H9 (cell line): ENCODE data around the gene PIK3C2B. TPM values are rescaled to one million over a fixed set of nuclear protein-coding genes. Genes with fewer than 3 reads are reported as not detected.

Source experiments
- DNase-seq: peaks from one replicate; pipeline ENCODE4 v3.0.0-alpha.2; 2017
- H2AFZ ChIP-seq: one replicate; pipeline ENCODE4 v1.6.1; 2013; ENCODE audit warnings: mild to moderate bottlenecking, low read length, control low read depth, moderate library complexity
- H2AK5ac ChIP-seq: 2 replicates; pipeline ENCODE4 v1.6.1; 2013; ENCODE audit warnings: low read length, control low read depth, mixed read lengths; ENCODE audit not compliant: insufficient read length
- H2BK120ac ChIP-seq: one replicate; pipeline ENCODE4 v1.6.1; 2013; ENCODE audit warnings: low read depth, mild to moderate bottlenecking, low read length, control low read depth, inconsistent platforms; ENCODE audit not compliant: poor library complexity, severe bottlenecking
- H2BK12ac ChIP-seq: 2 replicates; pipeline ENCODE4 v1.6.1; 2013; ENCODE audit warnings: low read length, control low read depth, mixed read lengths, low read depth; ENCODE audit not compliant: insufficient read length
- H2BK15ac ChIP-seq: 2 replicates; pipeline ENCODE4 v1.6.1; 2013; ENCODE audit warnings: low read depth, low read length, control low read depth
- H2BK20ac ChIP-seq: one replicate; pipeline ENCODE4 v1.6.1; 2013; ENCODE audit warnings: low read depth, mild to moderate bottlenecking, low read length, control low read depth, inconsistent platforms; ENCODE audit not compliant: poor library complexity, severe bottlenecking
- H2BK5ac ChIP-seq: 2 replicates; pipeline ENCODE4 v1.6.1; 2013; ENCODE audit warnings: low read length, control low read depth, mixed read lengths; ENCODE audit not compliant: insufficient read length
- H3K14ac ChIP-seq: 2 replicates; pipeline ENCODE4 v1.6.1; 2013; ENCODE audit warnings: low read length, control low read depth; ENCODE audit not compliant: insufficient read depth
- H3K18ac ChIP-seq: 2 replicates; pipeline ENCODE4 v1.6.1; 2013; ENCODE audit warnings: low read depth, mild to moderate bottlenecking, mixed read lengths, low read length, control low read depth; ENCODE audit not compliant: insufficient read length
- H3K23ac ChIP-seq: 2 replicates; pipeline ENCODE4 v1.6.1; 2013; ENCODE audit warnings: low read length, control low read depth, mixed read lengths, low read depth; ENCODE audit not compliant: insufficient read length
- H3K23me2 ChIP-seq: 2 replicates; pipeline ENCODE4 v1.6.1; 2013; ENCODE audit warnings: low read depth, mild to moderate bottlenecking, mixed read lengths, low read length, control low read depth; ENCODE audit not compliant: insufficient read length, poor library complexity, severe bottlenecking
- H3K27ac ChIP-seq: 2 replicates; pipeline ENCODE4 v1.5.1; 2013; ENCODE audit warnings: low read length, control low read depth, mixed read lengths, low read depth; ENCODE audit not compliant: insufficient read length
- H3K27me3 ChIP-seq: 2 replicates; pipeline ENCODE4 v1.6.1; 2013; ENCODE audit warnings: low read length, control low read depth, inconsistent platforms; ENCODE audit not compliant: insufficient read depth
- H3K4ac ChIP-seq: 2 replicates; pipeline ENCODE4 v1.6.1; 2013; ENCODE audit warnings: low read depth, mild to moderate bottlenecking, control low read depth, inconsistent platforms, low read length, moderate library complexity
- H3K4me1 ChIP-seq: 2 replicates; pipeline ENCODE4 v1.6.1; 2013; ENCODE audit warnings: low read length, control low read depth, inconsistent platforms; ENCODE audit not compliant: insufficient read depth
- H3K4me2 ChIP-seq: 2 replicates; pipeline ENCODE4 v1.6.1; 2013; ENCODE audit warnings: low read length, control low read depth, mixed read lengths; ENCODE audit not compliant: insufficient read length, insufficient read depth
- H3K56ac ChIP-seq: 2 replicates; pipeline ENCODE4 v1.6.1; 2013; ENCODE audit warnings: low read depth, mild to moderate bottlenecking, mixed read lengths, low read length, control low read depth; ENCODE audit not compliant: insufficient read length
- H3K79me1 ChIP-seq: 2 replicates; pipeline ENCODE4 v1.6.1; 2013; ENCODE audit warnings: low read depth, mild to moderate bottlenecking, moderate library complexity, low read length, control low read depth, inconsistent platforms; ENCODE audit not compliant: insufficient read depth, poor library complexity, severe bottlenecking
- H3K79me2 ChIP-seq: 2 replicates; pipeline ENCODE4 v1.6.1; 2013; ENCODE audit warnings: low read length, control low read depth, inconsistent platforms; ENCODE audit not compliant: insufficient read depth
- H3K9ac ChIP-seq: 2 replicates; pipeline ENCODE4 v1.6.1; 2013; ENCODE audit warnings: low read length, control low read depth, mixed read lengths; ENCODE audit not compliant: insufficient read length; ENCODE audit errors: extremely low read depth
- H3K9me3 ChIP-seq: one replicate; pipeline ENCODE4 v1.6.1; 2013; ENCODE audit warnings: low read depth, low read length, inconsistent platforms; ENCODE audit not compliant: control insufficient read depth
- H3T11ph ChIP-seq: one replicate; pipeline ENCODE4 v1.6.1; 2013; ENCODE audit warnings: mild to moderate bottlenecking, low read length, control low read depth, inconsistent platforms
- H4K20me1 ChIP-seq: one replicate; pipeline ENCODE4 v1.6.1; 2013; ENCODE audit not compliant: control insufficient read depth, insufficient read length, insufficient read depth
- H4K5ac ChIP-seq: 2 replicates; pipeline ENCODE4 v1.6.1; 2013; ENCODE audit warnings: low read depth, mild to moderate bottlenecking, mixed read lengths, low read length, control low read depth; ENCODE audit not compliant: insufficient read length
- H4K8ac ChIP-seq: replicated peaks from 2 replicates; pipeline ENCODE4 v1.6.1; 2013; ENCODE audit warnings: low read length, control low read depth, mixed read lengths, low read depth; ENCODE audit not compliant: insufficient read length
- H4K91ac ChIP-seq: 2 replicates; pipeline ENCODE4 v1.6.1; 2013; ENCODE audit warnings: low read depth, mild to moderate bottlenecking, moderate library complexity, mixed read lengths, low read length, control low read depth; ENCODE audit not compliant: insufficient read length
- H3K27ac Mint-ChIP-seq, 3 experiments: 2 replicates in 2 of 3; 3 replicates in 1 of 3; pipeline ENCODE4 v1.8.0; 2020 to 2021; ENCODE audit warnings: mixed read lengths in 3 of 3, mild to moderate bottlenecking in 1 of 3, moderate library complexity in 1 of 3
- H3K27me3 Mint-ChIP-seq: 2 replicates; pipeline ENCODE4 v1.8.0; 2021; ENCODE audit warnings: low read depth, mild to moderate bottlenecking, moderate library complexity, mixed read lengths
- H3K36me3 Mint-ChIP-seq, 3 experiments: 2 replicates in 2 of 3; 3 replicates in 1 of 3; pipeline ENCODE4 v1.8.0; 2020 to 2021; ENCODE audit warnings: low read depth in 3 of 3, mixed read lengths in 3 of 3; ENCODE audit not compliant: insufficient read depth in 1 of 3
- H3K4me1 Mint-ChIP-seq, 2 experiments: 2 replicates each; pipeline ENCODE4 v1.8.0; 2020; ENCODE audit warnings: mixed read lengths in 2 of 2
- H3K4me3 Mint-ChIP-seq, 2 experiments: 2 replicates in 1 of 2; 3 replicates in 1 of 2; pipeline ENCODE4 v1.8.0; 2020 to 2021; ENCODE audit warnings: mild to moderate bottlenecking in 2 of 2, mixed read lengths in 2 of 2, moderate library complexity in 1 of 2
- H3K9me3 Mint-ChIP-seq, 2 experiments: 2 replicates in 1 of 2; 3 replicates in 1 of 2; pipeline ENCODE4 v1.8.0; 2020; ENCODE audit warnings: mild to moderate bottlenecking in 2 of 2, mixed read lengths in 2 of 2, moderate library complexity in 1 of 2
- CTCF ChIP-seq: fragments of 200-600 bp; sonication (generic); conservative IDR thresholded peaks from 3 replicates; pipeline ENCODE4 v1.8.0; 2021; ENCODE audit warnings: antibody characterized with exemption, mild to moderate bottlenecking
- WGBS: extraction: QIAGEN DNeasy Blood & Tissue Kit; methylation state at CpG from one replicate; pipeline ENCODE4 v1.1.7; 2013; ENCODE audit warnings: missing lambda C conversion rate, low lambda C conversion rate, mixed read lengths; ENCODE audit not compliant: insufficient read length; ENCODE audit errors: extremely low coverage; 5-methylcytosine and 5-hydroxymethylcytosine counted together
- total RNA-seq: library from RNA; stranded (reverse); gene quantifications from 2 replicates; pipeline ENCODE4 v1.2.1, GENCODE V29; 2021

The PIK3C2B gene
- total RNA-seq, 1 experiment from 2014 or later, result 13.1 TPM

GRCh38 chr1:204544321-204544720 lies 49.7 kb upstream of the PIK3C2B start:
- Histone ChIP-seq H4K20me1 (no peaks in the 10 kb centered on the region), H3K4ac (no peak overlapping the region), H3K79me2 (no peaks in the 10 kb centered on the region), H3K56ac (no peak overlapping the region), H2BK12ac (no peak overlapping the region), H2BK120ac (no peak overlapping the region), H3K79me1 (no peaks in the 10 kb centered on the region), H2BK5ac (no peak overlapping the region), H3K14ac (no peak overlapping the region), H3K23ac (no peak overlapping the region), H3K23me2 (no peaks in the 10 kb centered on the region), H4K8ac (no peak overlapping the region), H4K91ac (no peak overlapping the region), H3K9me3 (no peaks in the 10 kb centered on the region), H2AK5ac (no peak overlapping the region), H2BK15ac (no peak overlapping the region), H3K27me3 (no peaks in the 10 kb centered on the region), H3T11ph (no peak overlapping the region), H3K18ac (no peak overlapping the region), H3K9ac (no peak overlapping the region), H2AFZ (no peak overlapping the region), H3K4me2 (no peak overlapping the region), H3K4me1 (no peaks in the 10 kb centered on the region), H4K5ac (no peak overlapping the region), H2BK20ac (no peak overlapping the region), H3K27ac (no peak overlapping the region)
- Mint-ChIP-seq H3K4me3 (no peak overlapping the region), H3K36me3 (peaks cover 41 to 86% (median 80%) of the 10 kb centered on the region in 3 experiments; a peak in 6 of 7 replicates), H3K27me3 (no peaks in the 10 kb centered on the region), H3K27ac (no peak overlapping the region), H3K4me1 (peaks cover 8 to 9% of the 10 kb centered on the region in 2 experiments; a peak in 3 of 4 replicates), H3K9me3 (no peaks in the 10 kb centered on the region)
- no peak for TF ChIP-seq CTCF
- WGBS, result no CpG with 5 or more reads among the region's 2 CpGs
- no peak for DNase-seq
